HL-60 (cell line): ENCODE data around the gene ANKS3.
"Not testable (repeated sequence)": the region's sequence is repeated elsewhere in the genome, so short reads cannot be mapped to it uniquely, and the experiment has no call there.

ENCODE experiments used
- DNase-seq, 2 experiments: peaks; one replicate each; pipeline ENCODE4 v3.0.0-alpha.2; 2010 to 2020; ENCODE audit warnings: low read depth in 1 of 2, low spot score in 1 of 2
- H3K27ac ChIP-seq: fragments of 250-450 bp; sonication (Bioruptor Pico); replicated peaks from 2 replicates; pipeline ENCODE4 v1.5.1; 2020; ENCODE audit warnings: mild to moderate bottlenecking, moderate library complexity
- H3K27me3 ChIP-seq: fragments of 250-450 bp; sonication (Bioruptor Pico); 2 replicates; pipeline ENCODE4 v1.5.1; 2021; ENCODE audit warnings: mild to moderate bottlenecking, moderate library complexity; ENCODE audit not compliant: insufficient read depth, poor library complexity, severe bottlenecking
- H3K4me3 ChIP-seq: replicated peaks from 2 replicates; pipeline ENCODE4 v1.5.1; 2011; ENCODE audit warnings: mild to moderate bottlenecking, control low read depth, low read length; ENCODE audit not compliant: insufficient read depth
- CTCF ChIP-seq: IDR thresholded peaks from one replicate; pipeline ENCODE4 v1.5.1; 2011; ENCODE audit warnings: low read length, control low read depth, inconsistent platforms; ENCODE audit not compliant: insufficient read depth
- GABPA ChIP-seq: IDR thresholded peaks from 2 replicates; pipeline ENCODE4 v1.6.1; 2012; ENCODE audit warnings: low read depth
- POLR2AphosphoS5 ChIP-seq: IDR thresholded peaks from 2 replicates; pipeline ENCODE4 v1.6.1; 2012; ENCODE audit warnings: low read depth
- REST ChIP-seq: IDR thresholded peaks from 2 replicates; pipeline ENCODE4 v1.6.1; 2012; ENCODE audit warnings: low read depth; ENCODE audit not compliant: insufficient replicate concordance
- SPI1 ChIP-seq: IDR thresholded peaks from 2 replicates; pipeline ENCODE4 v1.6.1; 2012; ENCODE audit warnings: low read depth, mild to moderate bottlenecking, borderline replicate concordance

The ANKS3 gene

GRCh38 chr16:4651827-4652226 lies 82.2 kb downstream of the ANKS3 start:
- Histone ChIP-seq H3K27ac (no peak overlapping the region), H3K27me3 (no peaks in the 10 kb centered on the region), H3K4me3 (no peak overlapping the region)
- TF ChIP-seq SPI1 (no peak), CTCF (no peak), GABPA (no peak), REST (no peak), POLR2AphosphoS5 (no peak)
- no peak for DNase-seq

GRCh38 chr16:4650443-4651074 lies 83.5 kb downstream of the ANKS3 start:
- peak; percentile 95 for TF ChIP-seq CTCF
- peak; percentile 75 for TF ChIP-seq POLR2AphosphoS5
- H3K4me3 ChIP-seq, H3K27me3 ChIP-seq: not testable (repeated sequence)
- 0 out of 2 replicates have a peak overlapping the region, but pooled peaks have one; percentile 33 for H3K27ac ChIP-seq
- DNase-seq = peak; percentile 78 to 88

GRCh38 chr16:4649744-4650442 lies 84.2 kb downstream of the ANKS3 start:
- no peak for DNase-seq
- no peak overlapping the region for H3K4me3 ChIP-seq
- no peaks in the 10 kb centered on the region for H3K27me3 ChIP-seq
- H3K27ac ChIP-seq = 0 out of 2 replicates have a peak overlapping the region, but pooled peaks have one; percentile 33
- TF ChIP-seq SPI1 (no peak), GABPA (no peak), CTCF (no peak), POLR2AphosphoS5 (no peak), REST (no peak)

- Histone ChIP-seq H3K27ac (no peak overlapping the region), H3K4me3 (no peak overlapping the region), H3K27me3 (no peaks in the 10 kb centered on the region)
- TF ChIP-seq GABPA (no peak), REST (no peak), SPI1 (no peak), CTCF (no peak), POLR2AphosphoS5 (no peak)
- DNase-seq = no peak
Measured at GRCh38 chr16:4648917-4649316, 85.2 kb downstream of the ANKS3 start.
